Breast epithelium (tissue), 3 donors: ENCODE data around the gene SYMPK.

Source experiments
- POLR2A ChIP-seq: fragments of 450-650 bp; IDR thresholded peaks from one replicate; pipeline ENCODE4 v1.6.1; 2016; ENCODE audit warnings: antibody characterized with exemption, mild to moderate bottlenecking, moderate library complexity
- TF ChIP-seq, protein P1 (sequence below), 3 donors: fragments of 450-650 bp; IDR thresholded peaks; one replicate each; pipeline ENCODE4 v1.5.1; 2016 to 2017; ENCODE audit warnings: antibody characterized with exemption in 3 of 3, mild to moderate bottlenecking in 3 of 3, moderate library complexity in 3 of 3

DNA sequence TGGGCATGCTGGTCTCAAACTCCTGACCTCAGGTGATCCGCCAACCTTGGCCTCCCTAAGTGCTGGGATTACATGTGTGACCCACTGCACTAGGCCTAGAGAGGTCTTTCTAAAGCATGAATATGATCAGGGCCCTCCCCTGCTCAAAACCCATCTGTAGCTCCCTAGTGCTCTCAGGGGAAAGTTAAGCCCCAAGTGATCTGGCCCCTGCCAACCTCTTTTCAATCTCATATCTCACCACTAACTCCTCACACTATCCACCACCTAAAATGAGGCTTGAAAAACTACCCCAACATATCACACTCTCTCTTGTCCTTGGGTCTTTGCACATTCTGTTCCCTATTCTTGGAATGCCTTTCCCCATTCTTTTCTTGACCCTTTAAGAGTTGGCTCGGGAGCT is 68.3 kb downstream of the SYMPK start:
- TF ChIP-seq, protein P1, sequence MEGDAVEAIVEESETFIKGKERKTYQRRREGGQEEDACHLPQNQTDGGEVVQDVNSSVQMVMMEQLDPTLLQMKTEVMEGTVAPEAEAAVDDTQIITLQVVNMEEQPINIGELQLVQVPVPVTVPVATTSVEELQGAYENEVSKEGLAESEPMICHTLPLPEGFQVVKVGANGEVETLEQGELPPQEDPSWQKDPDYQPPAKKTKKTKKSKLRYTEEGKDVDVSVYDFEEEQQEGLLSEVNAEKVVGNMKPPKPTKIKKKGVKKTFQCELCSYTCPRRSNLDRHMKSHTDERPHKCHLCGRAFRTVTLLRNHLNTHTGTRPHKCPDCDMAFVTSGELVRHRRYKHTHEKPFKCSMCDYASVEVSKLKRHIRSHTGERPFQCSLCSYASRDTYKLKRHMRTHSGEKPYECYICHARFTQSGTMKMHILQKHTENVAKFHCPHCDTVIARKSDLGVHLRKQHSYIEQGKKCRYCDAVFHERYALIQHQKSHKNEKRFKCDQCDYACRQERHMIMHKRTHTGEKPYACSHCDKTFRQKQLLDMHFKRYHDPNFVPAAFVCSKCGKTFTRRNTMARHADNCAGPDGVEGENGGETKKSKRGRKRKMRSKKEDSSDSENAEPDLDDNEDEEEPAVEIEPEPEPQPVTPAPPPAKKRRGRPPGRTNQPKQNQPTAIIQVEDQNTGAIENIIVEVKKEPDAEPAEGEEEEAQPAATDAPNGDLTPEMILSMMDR (IDR thresholded peaks at IDR 0.05) = no peak
- no peak for TF ChIP-seq POLR2A
